Transverse colon (tissue), 4 donors: Measurements from ENCODE around the gene BMP6. TPM values are rescaled to one million over a fixed set of nuclear protein-coding genes. Genes with fewer than 3 reads are reported as not detected.

Experiments used
- DNase-seq: peaks from one replicate; pipeline ENCODE4 v3.0.0-alpha.2; 2019
- H3K27ac ChIP-seq, 4 donors: fragments of 200-600 bp; sonication (generic); 2 replicates each; pipeline ENCODE4 v1.5.1; 2016 to 2018; ENCODE audit warnings: inconsistent platforms in 4 of 4
- H3K27me3 ChIP-seq: fragments of 200-600 bp; sonication (generic); 2 replicates; pipeline ENCODE4 v1.5.1; 2017; ENCODE audit warnings: inconsistent platforms
- H3K36me3 ChIP-seq, 4 donors: fragments of 200-600 bp; sonication (generic); 2 replicates each; pipeline ENCODE4 v1.5.1; 2017 to 2019; ENCODE audit warnings: inconsistent platforms in 4 of 4
- H3K4me1 ChIP-seq, 4 donors: fragments of 200-600 bp; sonication (generic); 2 replicates each; pipeline ENCODE4 v1.5.1; 2017 to 2020; ENCODE audit warnings: inconsistent platforms in 4 of 4
- H3K4me3 ChIP-seq, 4 donors: fragments of 200-600 bp; sonication (generic); 1 replicate in 1 of 4; 2 replicates in 3 of 4; pipeline versions ENCODE4 v1.5.1 to v1.6.1; 2017 to 2019; ENCODE audit warnings: inconsistent platforms in 4 of 4
- H3K9me3 ChIP-seq, 2 donors: fragments of 200-600 bp; sonication (generic); 2 replicates each; pipeline ENCODE4 v1.5.1; 2017 to 2019; ENCODE audit warnings: inconsistent platforms in 2 of 2
- EP300 ChIP-seq: sonication (generic); formaldehyde crosslinking; IDR thresholded peaks from one replicate; pipeline ENCODE4 v1.6.1; 2017; ENCODE audit warnings: antibody characterized with exemption, low read depth
- POLR2A ChIP-seq: fragments of 450-650 bp; IDR thresholded peaks from one replicate; pipeline ENCODE4 v1.6.1; 2016; ENCODE audit warnings: antibody characterized with exemption, mild to moderate bottlenecking, moderate library complexity
- POLR2AphosphoS5 ChIP-seq, 3 donors: sonication (generic); formaldehyde crosslinking; IDR thresholded peaks; one replicate each; pipeline ENCODE4 v1.6.1; 2016; ENCODE audit warnings: antibody characterized with exemption in 3 of 3
- WGBS, 2 donors: methylation state at CpG; one replicate each; pipeline ENCODE4 v1.1.5; 2018; ENCODE audit warnings: low coverage in 1 of 2; 5-methylcytosine and 5-hydroxymethylcytosine counted together
- in situ Hi-C, 4 donors: fragments of 200-750 bp; cut with MboI; loops; one replicate each; pipeline versions ENCODE4 v1.15.0 to v1.15.1; 2017; ENCODE audit warnings: low sequenced_read_pairs in 3 of 4, low pct_ligation_motif_present in 1 of 4, low pct_unique_long_range_greater_than_20kb in 1 of 4
- intact Hi-C: fragments of 100-400 bp; cut with DNase I; formaldehyde crosslinking; loops from one replicate; pipeline ENCODE4 v1.15.1; 2023; ENCODE audit warnings: low total_unique reads
- total RNA-seq, 4 donors: library from RNA; depleted of rRNA; stranded (reverse); fragments of >200 nt; gene quantifications; one replicate each; pipeline ENCODE4 v1.1.0, GENCODE V29; 2016
- TF ChIP-seq, protein P1 (sequence below), 5 experiments: fragments of 200-600 bp in 3 of 5; fragments of 450-650 bp in 2 of 5; sonication (generic) in 3 of 5; IDR thresholded peaks; 1 replicate in 2 of 5; 2 replicates in 3 of 5; pipeline ENCODE4 v1.5.1; 2016 to 2017; ENCODE audit warnings: antibody characterized with exemption in 5 of 5, inconsistent platforms in 3 of 5, mild to moderate bottlenecking in 2 of 5, moderate library complexity in 1 of 5

Gene BMP6
- total RNA-seq, 4 donors from 2014 or later, result 1.1 to 12.7 (median 6.7) TPM

DNA sequence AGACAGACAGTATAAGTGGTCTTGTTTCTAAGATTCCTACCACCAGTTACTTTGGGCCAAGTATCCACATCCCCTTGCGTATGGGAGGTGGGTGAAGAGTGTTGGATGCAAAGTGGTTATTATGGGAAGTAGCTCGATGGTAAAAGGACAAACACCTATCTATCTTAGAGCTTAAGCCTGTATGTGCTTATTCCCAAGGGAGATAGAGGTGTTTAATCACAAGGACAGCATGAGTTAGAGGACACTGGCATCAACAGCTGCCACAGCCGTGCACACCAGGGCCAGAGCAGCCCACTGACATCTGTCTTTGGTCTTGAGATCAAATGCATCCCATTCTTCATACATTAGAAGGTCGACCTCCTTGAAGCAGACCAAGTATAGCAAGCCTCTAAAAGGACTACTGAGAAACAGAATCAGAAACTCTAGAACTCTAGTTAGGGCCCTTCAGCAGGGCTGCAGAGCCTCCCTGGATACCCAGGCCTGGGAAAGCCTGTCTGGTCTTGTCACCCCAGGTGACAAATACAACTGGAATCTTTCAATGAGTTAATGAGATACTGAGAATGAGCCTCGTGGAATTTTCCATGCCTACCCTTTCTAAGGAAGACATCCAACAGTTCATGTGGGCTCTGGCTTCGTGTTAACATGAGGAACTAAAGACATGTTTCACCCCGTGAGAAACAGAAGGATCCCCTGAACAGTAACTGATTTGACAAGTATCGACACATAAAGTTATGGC, 156.0 kb downstream of the BMP6 start:
- 89 to 100% methylated on average over 1 to 8 of the region's 8 CpGs for WGBS, 2 donors
- no peak overlapping the region for H3K27ac ChIP-seq
- no peaks in the 10 kb centered on the region for H3K9me3 ChIP-seq
- no peak for TF ChIP-seq POLR2A
- TF ChIP-seq, protein P1, sequence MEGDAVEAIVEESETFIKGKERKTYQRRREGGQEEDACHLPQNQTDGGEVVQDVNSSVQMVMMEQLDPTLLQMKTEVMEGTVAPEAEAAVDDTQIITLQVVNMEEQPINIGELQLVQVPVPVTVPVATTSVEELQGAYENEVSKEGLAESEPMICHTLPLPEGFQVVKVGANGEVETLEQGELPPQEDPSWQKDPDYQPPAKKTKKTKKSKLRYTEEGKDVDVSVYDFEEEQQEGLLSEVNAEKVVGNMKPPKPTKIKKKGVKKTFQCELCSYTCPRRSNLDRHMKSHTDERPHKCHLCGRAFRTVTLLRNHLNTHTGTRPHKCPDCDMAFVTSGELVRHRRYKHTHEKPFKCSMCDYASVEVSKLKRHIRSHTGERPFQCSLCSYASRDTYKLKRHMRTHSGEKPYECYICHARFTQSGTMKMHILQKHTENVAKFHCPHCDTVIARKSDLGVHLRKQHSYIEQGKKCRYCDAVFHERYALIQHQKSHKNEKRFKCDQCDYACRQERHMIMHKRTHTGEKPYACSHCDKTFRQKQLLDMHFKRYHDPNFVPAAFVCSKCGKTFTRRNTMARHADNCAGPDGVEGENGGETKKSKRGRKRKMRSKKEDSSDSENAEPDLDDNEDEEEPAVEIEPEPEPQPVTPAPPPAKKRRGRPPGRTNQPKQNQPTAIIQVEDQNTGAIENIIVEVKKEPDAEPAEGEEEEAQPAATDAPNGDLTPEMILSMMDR (IDR thresholded peaks at IDR 0.05), result no peak
- TF ChIP-seq POLR2AphosphoS5 (IDR thresholded peaks at IDR 0.05), result no peak
- no peak for TF ChIP-seq EP300
- DNase-seq, result no peak
- in situ Hi-C loops (no loop called here), intact Hi-C loops (no loop called here)
- H3K4me1 ChIP-seq, result no peaks in the 10 kb centered on the region
- H3K4me3 ChIP-seq, result no peak overlapping the region
- peaks cover 0 to 43% (median 18%) of the 10 kb centered on the region in 4 donors for H3K36me3 ChIP-seq
- H3K27me3 ChIP-seq, result no peaks in the 10 kb centered on the region

DNA sequence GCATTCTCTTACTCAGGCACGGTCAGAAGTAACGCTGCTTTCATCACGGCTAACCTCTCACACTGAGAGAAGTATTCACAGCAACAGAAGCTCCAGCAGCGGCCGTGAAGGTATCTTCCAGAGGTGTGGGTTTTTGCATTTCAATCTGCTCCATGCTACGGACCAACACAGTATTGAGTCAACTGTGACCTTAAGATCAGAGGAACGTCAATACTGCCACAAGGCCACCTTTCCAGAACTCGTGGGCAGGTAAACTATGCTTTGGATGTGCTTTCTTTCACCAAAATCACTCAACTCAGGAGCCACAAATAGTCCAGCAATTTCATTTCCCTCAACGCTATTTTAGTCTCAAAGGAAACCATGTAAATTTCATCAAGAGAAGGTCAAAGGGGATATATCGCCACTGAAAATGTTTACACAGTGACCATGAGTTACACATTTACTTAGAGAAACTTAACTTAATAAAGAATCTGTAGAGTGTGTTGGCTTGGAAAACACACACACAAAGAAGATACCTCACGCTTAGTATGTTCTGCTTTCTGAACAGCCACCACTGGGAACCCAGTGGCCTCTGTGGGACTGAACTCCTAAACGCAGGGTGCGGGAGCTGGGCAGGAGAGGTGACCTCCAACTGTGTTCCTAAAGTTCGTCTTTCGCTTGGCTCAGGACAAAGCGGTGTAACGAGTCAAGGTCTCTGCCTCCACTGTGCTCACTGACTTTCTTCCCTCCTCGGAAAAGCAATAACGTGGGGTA, 156.8 kb downstream of the BMP6 start:
- DNase-seq, result no peak
- Histone ChIP-seq H3K27ac (no peak overlapping the region), H3K9me3 (no peaks in the 10 kb centered on the region), H3K4me3 (no peak overlapping the region), H3K27me3 (no peaks in the 10 kb centered on the region), H3K4me1 (no peaks in the 10 kb centered on the region), H3K36me3 (peaks cover 0 to 43% (median 18%) of the 10 kb centered on the region in 4 donors)
- intact Hi-C loops (no loop called here), in situ Hi-C loops (no loop called here)
- TF ChIP-seq POLR2AphosphoS5 (IDR thresholded peaks at IDR 0.05), result no peak
- 86 to 88% methylated on average over 10 to 19 of the region's 19 CpGs for WGBS, 2 donors

DNA sequence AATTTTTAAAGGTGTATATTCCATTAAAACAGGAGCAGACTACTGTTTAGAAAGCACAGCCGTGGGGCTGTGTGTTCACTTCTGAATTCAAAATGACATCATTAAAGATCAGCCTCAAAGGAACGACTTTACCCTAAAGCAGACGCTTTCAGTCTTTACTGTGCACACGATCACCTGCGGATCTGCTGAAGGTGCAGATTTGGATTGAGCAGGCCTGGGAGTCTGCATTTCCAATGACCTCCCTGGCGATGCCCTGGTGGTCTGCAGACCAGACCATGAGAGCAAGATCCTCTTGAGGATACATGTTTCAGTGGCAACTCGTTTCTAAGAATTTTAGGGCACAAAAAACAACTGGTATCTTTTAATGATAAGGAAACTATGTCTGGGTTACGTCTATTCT, 157.5 kb downstream of the BMP6 start:
- H3K27me3 ChIP-seq, result no peaks in the 10 kb centered on the region
- peaks cover 0 to 48% (median 18%) of the 10 kb centered on the region in 4 donors for H3K36me3 ChIP-seq
- no peak for DNase-seq
- H3K27ac ChIP-seq, result no peak overlapping the region
- intact Hi-C loops, result no loop called here
- WGBS, 2 donors, result 90 to 100% methylated on average over 2 to 8 of the region's 8 CpGs
- in situ Hi-C loops, result no loop called here
- no peaks in the 10 kb centered on the region for H3K9me3 ChIP-seq
- no peaks in the 10 kb centered on the region for H3K4me1 ChIP-seq
- H3K4me3 ChIP-seq, result no peak overlapping the region
- no peak for TF ChIP-seq POLR2A
- TF ChIP-seq, protein P1 (IDR thresholded peaks at IDR 0.05), result no peak
- TF ChIP-seq POLR2AphosphoS5 (IDR thresholded peaks at IDR 0.05), result no peak
- no peak for TF ChIP-seq EP300

DNA sequence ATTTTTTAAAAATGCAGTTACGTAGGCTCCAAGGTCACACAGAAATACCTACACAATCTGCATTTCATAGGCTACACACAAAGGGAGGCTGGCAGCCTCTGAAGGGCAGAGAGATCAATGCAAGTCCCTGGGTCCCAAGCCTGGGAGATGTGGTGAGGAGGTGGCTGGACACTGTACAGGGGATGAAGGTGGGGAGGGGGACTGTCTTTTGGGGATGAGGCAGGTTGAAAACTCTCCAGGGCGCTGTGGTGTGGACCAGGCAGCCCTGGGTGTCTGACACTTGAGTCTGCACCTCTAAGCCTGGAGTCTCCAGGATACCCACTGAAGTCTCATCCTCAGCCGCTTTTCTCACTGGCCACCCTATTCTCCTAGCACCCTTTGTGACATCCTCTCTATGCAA, 160.2 kb downstream of the BMP6 start:
- 92 to 100% methylated on average over 1 to 3 of the region's 3 CpGs for WGBS, 2 donors
- intact Hi-C loops, result no loop called here
- no peaks in the 10 kb centered on the region for H3K4me1 ChIP-seq
- TF ChIP-seq, protein P1 (IDR thresholded peaks at IDR 0.05), result no peak
- TF ChIP-seq POLR2AphosphoS5 (IDR thresholded peaks at IDR 0.05), result no peak
- TF ChIP-seq POLR2A, result no peak
- TF ChIP-seq EP300, result no peak
- H3K4me3 ChIP-seq, result no peak overlapping the region
- H3K27me3 ChIP-seq, result no peaks in the 10 kb centered on the region
- no peaks in the 10 kb centered on the region for H3K9me3 ChIP-seq
- in situ Hi-C loops, result no loop called here
- DNase-seq, result no peak
- peaks cover 0 to 50% (median 24%) of the 10 kb centered on the region in 4 donors for H3K36me3 ChIP-seq
- no peak overlapping the region for H3K27ac ChIP-seq
